Measurements from ENCODE around the gene MSX1.

MSX1 gene

GRCh38 chr4:4838936-4839810 is 20.3 kb upstream of the MSX1 start:
- FAIRE-seq, result no peak
- DNase-seq (ENCODE audit: extremely low spot score, insufficient read length, low read depth), result no peak

GRCh38 chr4:4840351-4840750 is 19.1 kb upstream of the MSX1 start:
- FAIRE-seq, result no peak

GRCh38 chr4:4841156-4841555 is 18.3 kb upstream of the MSX1 start:
- no peak for DNase-seq (ENCODE audit: extremely low spot score, insufficient read length, low read depth)
- no peak for FAIRE-seq

More at GRCh38 chr4:4840351-4840750, 19.1 kb upstream of the MSX1 start:
- no peak for DNase-seq (ENCODE audit: extremely low spot score, insufficient read length, low read depth)

GRCh38 chr4:4842476-4843441 is 16.7 kb upstream of the MSX1 start:
- FAIRE-seq (no peak), DNase-seq (ENCODE audit: extremely low spot score, insufficient read length, low read depth) (no peak)

- FAIRE-seq (no peak), DNase-seq (ENCODE audit: extremely low spot score, insufficient read length, low read depth) (no peak)
These were observed 15.7 kb upstream of the MSX1 start for GRCh38 chr4:4843635-4844291.

GRCh38 chr4:4845027-4845426 is 14.4 kb upstream of the MSX1 start:
- no peak for DNase-seq (ENCODE audit: extremely low spot score, insufficient read length, low read depth)
- FAIRE-seq, result no peak

- no peak for FAIRE-seq
- DNase-seq (ENCODE audit: extremely low spot score, insufficient read length, low read depth), result no peak
These were observed 12.5 kb upstream of the MSX1 start for GRCh38 chr4:4847011-4847410.

GRCh38 chr4:4848540-4848939 is 10.9 kb upstream of the MSX1 start:
- DNase-seq (ENCODE audit: extremely low spot score, insufficient read length, low read depth) (no peak), FAIRE-seq (no peak)

- FAIRE-seq, result no peak
- DNase-seq (ENCODE audit: extremely low spot score, insufficient read length, low read depth), result no peak
These were observed 10.4 kb upstream of the MSX1 start for GRCh38 chr4:4849106-4849505.

GRCh38 chr4:4849524-4850193 is 9.8 kb upstream of the MSX1 start:
- DNase-seq (ENCODE audit: extremely low spot score, insufficient read length, low read depth) (no peak), FAIRE-seq (no peak)

- no peak for FAIRE-seq
- no peak for DNase-seq (ENCODE audit: extremely low spot score, insufficient read length, low read depth)
These were observed 8.4 kb upstream of the MSX1 start for GRCh38 chr4:4851081-4851480.

- DNase-seq (ENCODE audit: extremely low spot score, insufficient read length, low read depth), result no peak
- FAIRE-seq, result no peak
These were observed 7.6 kb upstream of the MSX1 start for GRCh38 chr4:4851906-4852305.

GRCh38 chr4:4852591-4853362 is 6.7 kb upstream of the MSX1 start:
- DNase-seq (ENCODE audit: extremely low spot score, insufficient read length, low read depth) (no peak), FAIRE-seq (no peak)

- FAIRE-seq (no peak), DNase-seq (ENCODE audit: extremely low spot score, insufficient read length, low read depth) (no peak)
These were observed 6.1 kb upstream of the MSX1 start for GRCh38 chr4:4853371-4853823.

GRCh38 chr4:4853921-4854648 is 5.4 kb upstream of the MSX1 start:
- DNase-seq (ENCODE audit: extremely low spot score, insufficient read length, low read depth) (no peak), FAIRE-seq (no peak)

GRCh38 chr4:4854649-4855295 is 4.7 kb upstream of the MSX1 start:
- no peak for DNase-seq (ENCODE audit: extremely low spot score, insufficient read length, low read depth)
- no peak for FAIRE-seq

- FAIRE-seq (no peak), DNase-seq (ENCODE audit: extremely low spot score, insufficient read length, low read depth) (no peak)
These were observed 4.0 kb upstream of the MSX1 start for GRCh38 chr4:4855301-4856070.

Measured in GM18507 (cell line).